Transverse colon (tissue), 4 donors: ENCODE data around the gene SLC35F3. TPM values are rescaled to one million over a fixed set of nuclear protein-coding genes. Genes with fewer than 3 reads are reported as not detected.

Experiments
- DNase-seq: peaks from one replicate; pipeline ENCODE4 v3.0.0-alpha.2; 2019
- H3K27ac ChIP-seq, 4 donors: fragments of 200-600 bp; sonication (generic); 2 replicates each; pipeline ENCODE4 v1.5.1; 2016 to 2018; ENCODE audit warnings: inconsistent platforms in 4 of 4
- H3K27me3 ChIP-seq: fragments of 200-600 bp; sonication (generic); 2 replicates; pipeline ENCODE4 v1.5.1; 2017; ENCODE audit warnings: inconsistent platforms
- H3K36me3 ChIP-seq, 4 donors: fragments of 200-600 bp; sonication (generic); 2 replicates each; pipeline ENCODE4 v1.5.1; 2017 to 2019; ENCODE audit warnings: inconsistent platforms in 4 of 4
- H3K4me1 ChIP-seq, 4 donors: fragments of 200-600 bp; sonication (generic); 2 replicates each; pipeline ENCODE4 v1.5.1; 2017 to 2020; ENCODE audit warnings: inconsistent platforms in 4 of 4
- H3K4me3 ChIP-seq, 4 donors: fragments of 200-600 bp; sonication (generic); 1 replicate in 1 of 4; 2 replicates in 3 of 4; pipeline versions ENCODE4 v1.5.1 to v1.6.1; 2017 to 2019; ENCODE audit warnings: inconsistent platforms in 4 of 4
- H3K9me3 ChIP-seq, 2 donors: fragments of 200-600 bp; sonication (generic); 2 replicates each; pipeline ENCODE4 v1.5.1; 2017 to 2019; ENCODE audit warnings: inconsistent platforms in 2 of 2
- EP300 ChIP-seq: sonication (generic); formaldehyde crosslinking; IDR thresholded peaks from one replicate; pipeline ENCODE4 v1.6.1; 2017; ENCODE audit warnings: antibody characterized with exemption, low read depth
- POLR2A ChIP-seq: fragments of 450-650 bp; IDR thresholded peaks from one replicate; pipeline ENCODE4 v1.6.1; 2016; ENCODE audit warnings: antibody characterized with exemption, mild to moderate bottlenecking, moderate library complexity
- POLR2AphosphoS5 ChIP-seq, 3 donors: sonication (generic); formaldehyde crosslinking; IDR thresholded peaks; one replicate each; pipeline ENCODE4 v1.6.1; 2016; ENCODE audit warnings: antibody characterized with exemption in 3 of 3
- WGBS, 2 donors: methylation state at CpG; one replicate each; pipeline ENCODE4 v1.1.5; 2018; ENCODE audit warnings: low coverage in 1 of 2; 5-methylcytosine and 5-hydroxymethylcytosine counted together
- in situ Hi-C, 4 donors: fragments of 200-750 bp; cut with MboI; loops; one replicate each; pipeline versions ENCODE4 v1.15.0 to v1.15.1; 2017; ENCODE audit warnings: low sequenced_read_pairs in 3 of 4, low pct_ligation_motif_present in 1 of 4, low pct_unique_long_range_greater_than_20kb in 1 of 4
- intact Hi-C: fragments of 100-400 bp; cut with DNase I; formaldehyde crosslinking; loops from one replicate; pipeline ENCODE4 v1.15.1; 2023; ENCODE audit warnings: low total_unique reads
- total RNA-seq, 4 donors: library from RNA; depleted of rRNA; stranded (reverse); fragments of >200 nt; gene quantifications; one replicate each; pipeline ENCODE4 v1.1.0, GENCODE V29; 2016
- TF ChIP-seq, protein P1 (sequence below), 5 experiments: fragments of 200-600 bp in 3 of 5; fragments of 450-650 bp in 2 of 5; sonication (generic) in 3 of 5; IDR thresholded peaks; 1 replicate in 2 of 5; 2 replicates in 3 of 5; pipeline ENCODE4 v1.5.1; 2016 to 2017; ENCODE audit warnings: antibody characterized with exemption in 5 of 5, inconsistent platforms in 3 of 5, mild to moderate bottlenecking in 2 of 5, moderate library complexity in 1 of 5

Gene SLC35F3
- total RNA-seq, 4 donors from 2014 or later, result not detected

DNA sequence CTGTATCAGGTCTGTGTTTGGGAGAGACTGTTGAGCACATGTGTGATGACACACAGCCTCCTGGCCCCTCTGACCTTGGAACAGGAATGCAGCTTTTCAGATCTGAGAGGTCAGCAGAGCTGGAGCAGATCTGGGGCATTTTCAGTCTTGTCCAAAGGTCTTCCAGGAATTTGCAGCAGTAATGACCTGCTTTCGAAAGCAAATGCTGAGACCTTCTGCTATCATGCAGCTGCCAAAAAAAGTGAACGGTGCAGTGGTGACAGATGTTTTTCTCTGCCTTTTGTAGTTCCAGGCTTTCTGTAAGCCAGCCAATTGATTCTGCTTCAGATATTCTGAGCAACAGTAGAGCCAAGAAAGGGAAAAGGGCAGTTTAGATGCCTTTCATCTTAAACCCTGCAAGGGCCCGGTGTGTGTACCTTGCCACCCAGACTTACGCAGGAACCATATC is 331.0 kb downstream of the SLC35F3 start:
- H3K36me3 ChIP-seq, result no peaks in the 10 kb centered on the region
- WGBS, 2 donors, result 73 to 100% methylated on average over 1 to 4 of the region's 4 CpGs
- no peak overlapping the region for H3K27ac ChIP-seq
- no peak overlapping the region for H3K4me3 ChIP-seq
- H3K9me3 ChIP-seq, result no peaks in the 10 kb centered on the region
- no peaks in the 10 kb centered on the region for H3K4me1 ChIP-seq
- no peak for DNase-seq
- H3K27me3 ChIP-seq, result peaks cover 10% of the 10 kb centered on the region
- intact Hi-C loops, result no loop called here
- in situ Hi-C loops, result no loop called here
- TF ChIP-seq POLR2A (no peak), POLR2AphosphoS5 (IDR thresholded peaks at IDR 0.05) (no peak), EP300 (no peak)
- TF ChIP-seq, protein P1, sequence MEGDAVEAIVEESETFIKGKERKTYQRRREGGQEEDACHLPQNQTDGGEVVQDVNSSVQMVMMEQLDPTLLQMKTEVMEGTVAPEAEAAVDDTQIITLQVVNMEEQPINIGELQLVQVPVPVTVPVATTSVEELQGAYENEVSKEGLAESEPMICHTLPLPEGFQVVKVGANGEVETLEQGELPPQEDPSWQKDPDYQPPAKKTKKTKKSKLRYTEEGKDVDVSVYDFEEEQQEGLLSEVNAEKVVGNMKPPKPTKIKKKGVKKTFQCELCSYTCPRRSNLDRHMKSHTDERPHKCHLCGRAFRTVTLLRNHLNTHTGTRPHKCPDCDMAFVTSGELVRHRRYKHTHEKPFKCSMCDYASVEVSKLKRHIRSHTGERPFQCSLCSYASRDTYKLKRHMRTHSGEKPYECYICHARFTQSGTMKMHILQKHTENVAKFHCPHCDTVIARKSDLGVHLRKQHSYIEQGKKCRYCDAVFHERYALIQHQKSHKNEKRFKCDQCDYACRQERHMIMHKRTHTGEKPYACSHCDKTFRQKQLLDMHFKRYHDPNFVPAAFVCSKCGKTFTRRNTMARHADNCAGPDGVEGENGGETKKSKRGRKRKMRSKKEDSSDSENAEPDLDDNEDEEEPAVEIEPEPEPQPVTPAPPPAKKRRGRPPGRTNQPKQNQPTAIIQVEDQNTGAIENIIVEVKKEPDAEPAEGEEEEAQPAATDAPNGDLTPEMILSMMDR (IDR thresholded peaks at IDR 0.05), result no peak

DNA sequence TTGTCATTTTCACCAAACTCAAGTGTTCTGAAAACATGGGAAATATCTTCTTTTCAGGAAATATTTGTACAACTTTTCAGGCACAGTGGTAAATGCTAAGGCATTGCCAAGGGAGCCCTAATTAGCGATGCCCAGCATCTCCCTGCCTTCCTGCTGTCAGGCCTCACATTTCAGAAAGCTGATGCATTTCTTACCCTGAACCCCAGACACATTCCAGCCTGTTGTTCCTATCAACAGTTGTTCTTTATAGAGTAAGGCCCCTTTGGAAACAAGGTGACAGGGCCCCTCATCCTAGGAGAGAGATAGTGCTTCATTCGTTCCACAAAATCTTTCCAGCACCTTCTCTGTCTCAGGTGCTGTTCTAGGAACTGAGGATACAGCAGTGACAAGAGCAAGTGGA is 332.9 kb downstream of the SLC35F3 start:
- intact Hi-C loops, result no loop called here
- Histone ChIP-seq H3K27me3 (no peaks in the 10 kb centered on the region), H3K27ac (no peak overlapping the region), H3K9me3 (no peaks in the 10 kb centered on the region), H3K4me3 (no peak overlapping the region), H3K36me3 (no peaks in the 10 kb centered on the region), H3K4me1 (no peaks in the 10 kb centered on the region)
- TF ChIP-seq POLR2AphosphoS5 (IDR thresholded peaks at IDR 0.05) (no peak), EP300 (no peak), POLR2A (no peak)
- TF ChIP-seq, protein P1 (IDR thresholded peaks at IDR 0.05), result no peak
- WGBS, 2 donors, result 83 to 86% methylated on average over 2 of the region's 2 CpGs
- no peak for DNase-seq
- in situ Hi-C loops, result no loop called here

DNA sequence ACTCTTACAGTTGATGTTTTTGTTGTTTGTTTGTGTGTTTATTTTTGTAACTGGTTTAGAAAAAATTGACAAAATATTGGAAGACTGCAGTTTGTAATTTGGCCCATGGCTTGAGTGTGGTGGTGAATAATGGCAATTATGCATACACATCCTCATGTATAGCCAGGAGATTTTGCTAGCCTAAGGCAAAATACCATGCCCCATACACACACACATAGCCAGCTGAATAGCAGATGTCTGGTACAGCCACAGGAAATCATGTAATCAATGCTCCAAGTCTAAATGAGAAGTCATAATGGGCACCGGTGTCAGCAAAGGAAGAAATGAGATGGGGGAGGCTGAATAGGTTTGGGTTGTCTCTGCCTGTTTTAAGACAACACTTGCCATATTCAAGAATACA is 333.6 kb downstream of the SLC35F3 start:
- no peaks in the 10 kb centered on the region for H3K4me1 ChIP-seq
- 60 to 77% methylated on average over 1 of the region's 1 CpG for WGBS, 2 donors
- H3K9me3 ChIP-seq, result no peaks in the 10 kb centered on the region
- no peaks in the 10 kb centered on the region for H3K36me3 ChIP-seq
- intact Hi-C loops (no loop called here), in situ Hi-C loops (no loop called here)
- no peak overlapping the region for H3K27ac ChIP-seq
- H3K4me3 ChIP-seq, result no peak overlapping the region
- H3K27me3 ChIP-seq, result no peaks in the 10 kb centered on the region
- DNase-seq, result no peak
- TF ChIP-seq POLR2AphosphoS5 (IDR thresholded peaks at IDR 0.05) (no peak), POLR2A (no peak), EP300 (no peak)
- TF ChIP-seq, protein P1 (IDR thresholded peaks at IDR 0.05), result no peak

DNA sequence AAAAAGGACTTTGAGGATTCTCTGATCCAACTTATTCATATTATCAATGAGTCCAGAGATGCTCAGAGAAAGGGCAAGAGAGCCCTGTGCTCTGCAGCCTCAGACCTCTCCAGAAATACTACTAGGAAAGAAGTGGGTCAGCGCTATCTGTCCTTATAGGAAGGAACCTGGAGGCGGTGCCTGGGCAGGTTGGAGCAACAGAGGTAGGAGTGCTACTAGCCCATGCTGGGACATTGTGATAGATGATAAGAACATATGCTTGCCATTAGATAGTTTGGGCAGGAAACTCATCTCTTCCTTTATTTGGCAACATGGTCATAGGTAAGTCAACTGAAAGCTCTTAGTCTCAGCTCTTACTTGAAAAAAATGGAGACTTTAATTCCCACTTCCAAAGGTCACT is 335.0 kb downstream of the SLC35F3 start:
- Histone ChIP-seq H3K27ac (no peak overlapping the region), H3K36me3 (no peaks in the 10 kb centered on the region), H3K4me1 (no peaks in the 10 kb centered on the region), H3K4me3 (no peak overlapping the region), H3K27me3 (no peaks in the 10 kb centered on the region), H3K9me3 (no peaks in the 10 kb centered on the region)
- TF ChIP-seq POLR2A (no peak), POLR2AphosphoS5 (IDR thresholded peaks at IDR 0.05) (no peak), EP300 (no peak)
- TF ChIP-seq, protein P1 (IDR thresholded peaks at IDR 0.05), result no peak
- in situ Hi-C loops (no loop called here), intact Hi-C loops (no loop called here)
- no peak for DNase-seq
- WGBS, 2 donors, result 100% methylated on average over 2 of the region's 2 CpGs; no CpG with 5 or more reads in 1 of the 2 donors
